ENCODE measurements around the gene NFIC. TPM values are rescaled to one million over a fixed set of nuclear protein-coding genes. Genes with fewer than 3 reads are reported as not detected.

NFIC gene
- total RNA-seq, 1 experiment from 2014 or later, result 8.0 TPM

GRCh38 chr19:3517638-3518037 is 151.3 kb downstream of the NFIC start:
- peaks cover 2 to 11% (median 10%) of the 10 kb centered on the region in 3 experiments; a peak in 5 of 7 replicates for H3K36me3 Mint-ChIP-seq (ENCODE audit: insufficient read depth in 1 of 3, low read depth in 3 of 3)
- H3K27me3 ChIP-seq (ENCODE audit: insufficient read depth, low read length), result no peaks in the 10 kb centered on the region
- no peak overlapping the region for H3K14ac ChIP-seq (ENCODE audit: insufficient read depth, low read length)
- no peak overlapping the region; a peak in 1 of 7 replicates for H3K27ac Mint-ChIP-seq
- H3K56ac ChIP-seq (ENCODE audit: insufficient read length, low read depth, low read length), result no peak overlapping the region
- H2BK5ac ChIP-seq (ENCODE audit: insufficient read length, low read length), result no peak overlapping the region
- H4K8ac ChIP-seq (replicated peaks; ENCODE audit: insufficient read length, low read depth, low read length), result no peak overlapping the region
- H4K20me1 ChIP-seq (ENCODE audit: control insufficient read depth, insufficient read depth, insufficient read length), result no peaks in the 10 kb centered on the region
- H4K5ac ChIP-seq (ENCODE audit: insufficient read length, low read depth, low read length), result no peak overlapping the region
- no peak overlapping the region for H4K91ac ChIP-seq (ENCODE audit: insufficient read length, low read depth, low read length)
- H3K27ac ChIP-seq (ENCODE audit: insufficient read length, low read depth, low read length), result no peak overlapping the region
- WGBS (ENCODE audit: extremely low coverage, insufficient read length, low lambda C conversion rate), result no CpG with 5 or more reads among the region's 2 CpGs
- H2BK12ac ChIP-seq (ENCODE audit: insufficient read length, low read depth, low read length), result no peak overlapping the region
- H2AK5ac ChIP-seq (ENCODE audit: insufficient read length, low read length), result no peak overlapping the region
- H3K79me2 ChIP-seq (ENCODE audit: insufficient read depth, low read length), result no peaks in the 10 kb centered on the region; the same call in 1 of the 2 replicates
- no peak for DNase-seq
- H3K9me3 ChIP-seq (ENCODE audit: control insufficient read depth, low read depth, low read length), result no peaks in the 10 kb centered on the region
- H3K9me3 Mint-ChIP-seq, result no peaks in the 10 kb centered on the region; a peak in 1 of 5 replicates
- H3K4me3 Mint-ChIP-seq, result no peak overlapping the region
- no peak overlapping the region for H3K4ac ChIP-seq (ENCODE audit: low read depth, low read length)
- no peak overlapping the region for H3T11ph ChIP-seq (ENCODE audit: low read length)
- peaks cover 36 to 45% of the 10 kb centered on the region in 2 experiments for H3K4me1 Mint-ChIP-seq
- H3K79me1 ChIP-seq (ENCODE audit: insufficient read depth, low read depth, low read length, poor library complexity, severe bottlenecking), result no peaks in the 10 kb centered on the region
- no peak for TF ChIP-seq CTCF (conservative IDR thresholded peaks at IDR 0.05)
- H3K4me2 ChIP-seq (ENCODE audit: insufficient read depth, insufficient read length, low read length), result no peak overlapping the region
- no peak overlapping the region for H2AFZ ChIP-seq (ENCODE audit: low read length)
- no peak overlapping the region for H3K18ac ChIP-seq (ENCODE audit: insufficient read length, low read depth, low read length)
- H3K23me2 ChIP-seq (ENCODE audit: insufficient read length, low read depth, low read length, poor library complexity, severe bottlenecking), result no peaks in the 10 kb centered on the region
- peaks cover 3% of the 10 kb centered on the region; the same call in 1 of the 2 replicates for H3K4me1 ChIP-seq (ENCODE audit: insufficient read depth, low read length)
- no peak overlapping the region for H2BK15ac ChIP-seq (ENCODE audit: low read depth, low read length)
- H2BK120ac ChIP-seq (ENCODE audit: low read depth, low read length, poor library complexity, severe bottlenecking), result no peak overlapping the region
- no peak overlapping the region for H2BK20ac ChIP-seq (ENCODE audit: low read depth, low read length, poor library complexity, severe bottlenecking)
- no peak overlapping the region for H3K9ac ChIP-seq (ENCODE audit: extremely low read depth, insufficient read length, low read length)
- no peak overlapping the region for H3K23ac ChIP-seq (ENCODE audit: insufficient read length, low read depth, low read length)
- no peaks in the 10 kb centered on the region; the same call in 1 of the 2 replicates for H3K27me3 Mint-ChIP-seq (ENCODE audit: low read depth)
